OCI-LY1 (cell line): ENCODE data around the gene ATP2C1.

Source experiments
- H2AFZ ChIP-seq: fragments of 200-600 bp; sonication (generic), shearing (Covaris generic); 2 replicates; pipeline ENCODE4 v1.6.0; 2014; ENCODE audit warnings: antibody characterized with exemption, mild to moderate bottlenecking, low read length
- H3F3A ChIP-seq: fragments of 200-600 bp; sonication (generic), shearing (Covaris generic); 2 replicates; pipeline ENCODE4 v1.6.0; 2014; ENCODE audit warnings: mild to moderate bottlenecking, antibody characterized with exemption, low read length, moderate library complexity; ENCODE audit not compliant: insufficient read depth
- H3K27ac ChIP-seq: fragments of 200-600 bp; sonication (generic); 2 replicates; pipeline ENCODE4 v1.5.1; 2014; ENCODE audit warnings: low read length, mixed run types, mild to moderate bottlenecking, low read depth; ENCODE audit not compliant: poor library complexity, severe bottlenecking
- H3K27me3 ChIP-seq: fragments of 200-600 bp; sonication (generic); 2 replicates; pipeline ENCODE4 v1.6.0; 2014; ENCODE audit warnings: antibody characterized with exemption, mild to moderate bottlenecking, low read length, moderate library complexity; ENCODE audit not compliant: insufficient read depth
- H3K36me3 ChIP-seq: fragments of 200-600 bp; sonication (generic); 2 replicates; pipeline ENCODE4 v1.6.1; 2014; ENCODE audit warnings: mild to moderate bottlenecking, antibody characterized with exemption, low read length, moderate library complexity, mixed read lengths; ENCODE audit not compliant: insufficient read depth
- H3K4me1 ChIP-seq: fragments of 200-600 bp; sonication (generic); 2 replicates; pipeline ENCODE4 v1.5.1; 2014; ENCODE audit warnings: mild to moderate bottlenecking, low read length, moderate library complexity; ENCODE audit not compliant: insufficient read depth, severe bottlenecking
- H3K4me2 ChIP-seq: fragments of 200-600 bp; sonication (generic), shearing (Covaris generic); 2 replicates; pipeline ENCODE4 v1.6.1; 2014; ENCODE audit warnings: low read length
- H3K4me3 ChIP-seq: fragments of 200-600 bp; sonication (generic); 2 replicates; pipeline ENCODE4 v1.5.1; 2014; ENCODE audit warnings: low read length, low read depth, mild to moderate bottlenecking, mixed read lengths; ENCODE audit not compliant: poor library complexity, severe bottlenecking
- H3K79me2 ChIP-seq: fragments of 200-600 bp; shearing (Covaris generic); 2 replicates; pipeline ENCODE4 v1.6.1; 2016; ENCODE audit warnings: mixed run types, low read length, mixed read lengths; ENCODE audit not compliant: insufficient read depth
- H3K9ac ChIP-seq: fragments of 200-600 bp; sonication (generic), shearing (Covaris generic); 2 replicates; pipeline ENCODE4 v1.6.1; 2014; ENCODE audit warnings: mild to moderate bottlenecking, low read length, mixed read lengths
- H3K9me2 ChIP-seq: fragments of 200-600 bp; sonication (generic), shearing (Covaris generic); 2 replicates; pipeline ENCODE4 v1.6.1; 2014; ENCODE audit warnings: low read depth, mild to moderate bottlenecking, low read length, mixed read lengths
- H3K9me3 ChIP-seq: fragments of 200-600 bp; shearing (Covaris generic); 2 replicates; pipeline ENCODE4 v1.6.1; 2014; ENCODE audit warnings: low read length, mixed read lengths
- H4K20me1 ChIP-seq: fragments of 200-600 bp; sonication (generic), shearing (Covaris generic); 2 replicates; pipeline ENCODE4 v1.6.0; 2016; ENCODE audit warnings: mild to moderate bottlenecking, low read length; ENCODE audit not compliant: insufficient read depth
- EZH2 ChIP-seq: fragments of 200-600 bp; sonication (generic), shearing (Covaris generic); IDR thresholded peaks from 2 replicates; pipeline ENCODE4 v1.8.0; 2017; ENCODE audit warnings: borderline replicate concordance, mixed run types, mild to moderate bottlenecking, antibody characterized with exemption, low read length, moderate library complexity, mixed read lengths
- TF ChIP-seq, protein P1 (sequence below): fragments of 200-600 bp; sonication (generic), shearing (Covaris generic); IDR thresholded peaks from 2 replicates; pipeline ENCODE4 v1.5.1; 2017; ENCODE audit warnings: mild to moderate bottlenecking, antibody characterized with exemption, low read length, moderate library complexity, mixed read lengths

The ATP2C1 gene

DNA sequence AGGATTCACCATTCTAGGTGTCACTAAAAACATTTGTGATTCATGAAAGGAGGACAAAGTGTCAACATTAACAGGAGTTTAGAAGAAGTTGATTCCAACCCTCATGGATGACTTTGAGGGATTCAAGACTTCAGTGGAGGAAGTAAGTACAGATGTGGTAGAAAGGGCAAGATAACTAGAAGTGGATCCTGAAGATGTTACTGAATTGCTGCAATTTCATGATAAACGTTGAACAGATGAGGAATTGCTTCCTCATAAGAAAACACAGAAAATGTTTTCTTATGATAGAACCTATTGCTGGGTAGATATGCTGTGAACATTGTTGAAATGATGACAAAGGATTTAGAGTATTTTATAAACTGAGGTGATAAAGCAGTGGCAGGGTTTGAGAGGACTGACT lies 23.5 kb upstream of the ATP2C1 start:
- no peaks in the 10 kb centered on the region for H3K27me3 ChIP-seq
- H3K9me3 ChIP-seq, result no peaks in the 10 kb centered on the region
- TF ChIP-seq EZH2, result no peak
- H3K4me2 ChIP-seq, result no peak overlapping the region
- H3K36me3 ChIP-seq, result no peaks in the 10 kb centered on the region
- no peak overlapping the region for H3K27ac ChIP-seq
- no peak overlapping the region for H3K9ac ChIP-seq
- no peak overlapping the region for H2AFZ ChIP-seq
- no peaks in the 10 kb centered on the region for H4K20me1 ChIP-seq
- H3F3A ChIP-seq, result no peaks in the 10 kb centered on the region
- H3K9me2 ChIP-seq, result no peaks in the 10 kb centered on the region
- H3K4me1 ChIP-seq, result no peaks in the 10 kb centered on the region
- no peaks in the 10 kb centered on the region for H3K79me2 ChIP-seq
- H3K4me3 ChIP-seq, result no peak overlapping the region

DNA sequence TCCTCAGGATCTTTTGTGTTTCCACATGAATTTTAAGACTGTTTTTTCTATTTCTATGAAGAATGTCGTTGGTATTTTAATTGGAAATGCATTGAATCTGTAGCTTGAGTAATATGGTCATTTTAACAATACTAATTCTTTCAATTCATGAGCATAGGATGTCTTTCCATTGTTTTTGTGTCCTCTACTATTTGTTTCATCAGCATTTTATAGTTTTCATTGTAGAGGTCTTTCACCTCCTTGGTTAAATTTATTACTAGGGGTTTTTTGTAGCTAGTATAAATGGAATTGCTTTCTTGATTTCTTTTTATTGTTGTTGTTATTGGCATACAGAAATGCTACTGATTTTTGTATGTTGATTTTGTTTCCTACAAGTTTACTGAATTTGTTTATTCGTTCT lies 17.3 kb upstream of the ATP2C1 start:
- H3K36me3 ChIP-seq, result no peaks in the 10 kb centered on the region
- no peaks in the 10 kb centered on the region for H3K9me2 ChIP-seq
- no peak overlapping the region for H3K4me3 ChIP-seq
- no peak overlapping the region for H2AFZ ChIP-seq
- H3K4me2 ChIP-seq, result no peak overlapping the region
- no peaks in the 10 kb centered on the region for H3F3A ChIP-seq
- H3K27ac ChIP-seq, result no peak overlapping the region
- no peaks in the 10 kb centered on the region for H3K27me3 ChIP-seq
- H3K4me1 ChIP-seq, result no peaks in the 10 kb centered on the region
- TF ChIP-seq, protein P1, sequence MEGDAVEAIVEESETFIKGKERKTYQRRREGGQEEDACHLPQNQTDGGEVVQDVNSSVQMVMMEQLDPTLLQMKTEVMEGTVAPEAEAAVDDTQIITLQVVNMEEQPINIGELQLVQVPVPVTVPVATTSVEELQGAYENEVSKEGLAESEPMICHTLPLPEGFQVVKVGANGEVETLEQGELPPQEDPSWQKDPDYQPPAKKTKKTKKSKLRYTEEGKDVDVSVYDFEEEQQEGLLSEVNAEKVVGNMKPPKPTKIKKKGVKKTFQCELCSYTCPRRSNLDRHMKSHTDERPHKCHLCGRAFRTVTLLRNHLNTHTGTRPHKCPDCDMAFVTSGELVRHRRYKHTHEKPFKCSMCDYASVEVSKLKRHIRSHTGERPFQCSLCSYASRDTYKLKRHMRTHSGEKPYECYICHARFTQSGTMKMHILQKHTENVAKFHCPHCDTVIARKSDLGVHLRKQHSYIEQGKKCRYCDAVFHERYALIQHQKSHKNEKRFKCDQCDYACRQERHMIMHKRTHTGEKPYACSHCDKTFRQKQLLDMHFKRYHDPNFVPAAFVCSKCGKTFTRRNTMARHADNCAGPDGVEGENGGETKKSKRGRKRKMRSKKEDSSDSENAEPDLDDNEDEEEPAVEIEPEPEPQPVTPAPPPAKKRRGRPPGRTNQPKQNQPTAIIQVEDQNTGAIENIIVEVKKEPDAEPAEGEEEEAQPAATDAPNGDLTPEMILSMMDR, result no peak
- no peak for TF ChIP-seq EZH2
- no peaks in the 10 kb centered on the region for H4K20me1 ChIP-seq
- H3K9me3 ChIP-seq, result no peaks in the 10 kb centered on the region; the same call in 1 of the 2 replicates
- no peaks in the 10 kb centered on the region for H3K79me2 ChIP-seq
- no peak overlapping the region for H3K9ac ChIP-seq

DNA sequence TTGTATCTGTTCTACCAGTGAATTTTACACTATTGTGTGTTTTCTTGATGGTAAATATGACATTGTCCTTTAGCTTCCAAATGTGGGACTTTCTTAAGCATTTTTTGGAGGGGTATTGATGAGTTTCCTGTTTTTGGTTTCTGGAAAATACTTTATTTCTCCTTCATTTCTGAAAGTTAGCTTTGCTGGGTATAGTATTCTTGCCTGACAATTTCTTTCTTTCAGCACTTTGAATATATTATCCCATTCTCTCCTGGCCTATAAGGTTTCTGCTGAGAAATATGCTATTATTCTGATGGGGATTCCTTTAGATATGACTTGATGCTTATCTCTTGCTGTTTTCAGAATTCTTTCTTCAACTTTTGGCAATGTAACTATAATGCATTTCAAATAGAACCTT lies 15.4 kb upstream of the ATP2C1 start:
- Histone ChIP-seq H3K9me2 (no peaks in the 10 kb centered on the region), H3K9ac (no peak overlapping the region), H3K4me1 (no peaks in the 10 kb centered on the region), H3K4me3 (no peak overlapping the region), H3K9me3 (no peaks in the 10 kb centered on the region; the same call in 1 of the 2 replicates), H4K20me1 (no peaks in the 10 kb centered on the region), H3K4me2 (no peak overlapping the region), H3K79me2 (no peaks in the 10 kb centered on the region), H3F3A (no peaks in the 10 kb centered on the region), H2AFZ (no peak overlapping the region), H3K27me3 (no peaks in the 10 kb centered on the region), H3K27ac (no peak overlapping the region), H3K36me3 (no peaks in the 10 kb centered on the region)
- TF ChIP-seq, protein P1, result no peak
- TF ChIP-seq EZH2, result no peak

DNA sequence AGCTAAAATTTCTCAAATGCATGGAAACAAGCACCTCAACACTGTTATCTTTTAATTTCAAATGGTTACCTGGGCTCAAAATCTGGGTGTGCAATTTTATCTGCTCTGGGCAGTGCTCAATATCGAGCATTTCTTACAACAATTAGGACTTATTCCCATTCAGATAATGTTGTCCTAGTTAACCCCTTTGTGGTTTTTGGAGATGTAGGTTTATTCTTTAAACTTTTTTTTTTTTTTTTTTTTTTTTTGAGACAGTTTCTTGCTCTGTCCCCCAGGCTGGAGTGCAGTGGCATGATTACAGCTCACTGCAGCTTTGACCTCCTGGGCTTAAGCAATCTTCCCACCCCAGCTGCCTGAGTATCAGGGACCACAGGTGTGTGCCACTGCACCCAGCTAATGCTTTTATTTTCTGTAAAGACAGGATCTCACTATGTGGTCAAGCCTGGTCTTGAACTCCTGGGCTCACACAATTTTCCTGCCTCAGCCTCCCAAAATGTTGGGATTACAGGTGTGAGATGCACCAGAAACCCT lies 4.4 kb upstream of the ATP2C1 start:
- TF ChIP-seq, protein P1, result no peak
- no peak for TF ChIP-seq EZH2
- peaks cover 6% of the 10 kb centered on the region for H3K4me1 ChIP-seq

More for the DNA sequence above, 4.4 kb upstream of the ATP2C1 start:
- Histone ChIP-seq H3K36me3 (no peaks in the 10 kb centered on the region; the same call in 1 of the 2 replicates), H3K9me3 (no peaks in the 10 kb centered on the region), H4K20me1 (no peaks in the 10 kb centered on the region), H3F3A (no peaks in the 10 kb centered on the region), H3K27ac (no peak overlapping the region), H3K9ac (no peak overlapping the region), H3K4me3 (no peak overlapping the region), H3K4me2 (no peak overlapping the region), H2AFZ (no peak overlapping the region), H3K79me2 (peaks cover 4% of the 10 kb centered on the region), H3K27me3 (no peaks in the 10 kb centered on the region), H3K9me2 (no peaks in the 10 kb centered on the region)
